ENCODE data around the gene NFIX.
A peak's percentile ranks its signal among the peaks of the same experiment; 100 is the strongest.

Gene NFIX

GRCh38 chr19:13042443-13043130 lies 47.3 kb downstream of the NFIX start:
- H3K36me3 Mint-ChIP-seq: no peaks in the 10 kb centered on the region
- H3K27me3 Mint-ChIP-seq: peaks cover 12% of the 10 kb centered on the region
- no peaks in the 10 kb centered on the region for H3K9me3 Mint-ChIP-seq
- no peak for DNase-seq
- H3K4me3 Mint-ChIP-seq: no peak overlapping the region
- CTCF ChIA-PET: interaction anchor here (0.6 to 2.3 kb wide), 4 partner anchors 9 to 51 kb away, joined by 3 to 11 read pairs (median 10); no protein-coding TSS in a partner anchor
- no peak overlapping the region for H3K27ac Mint-ChIP-seq
- no peaks in the 10 kb centered on the region for H3K4me1 Mint-ChIP-seq

DNA sequence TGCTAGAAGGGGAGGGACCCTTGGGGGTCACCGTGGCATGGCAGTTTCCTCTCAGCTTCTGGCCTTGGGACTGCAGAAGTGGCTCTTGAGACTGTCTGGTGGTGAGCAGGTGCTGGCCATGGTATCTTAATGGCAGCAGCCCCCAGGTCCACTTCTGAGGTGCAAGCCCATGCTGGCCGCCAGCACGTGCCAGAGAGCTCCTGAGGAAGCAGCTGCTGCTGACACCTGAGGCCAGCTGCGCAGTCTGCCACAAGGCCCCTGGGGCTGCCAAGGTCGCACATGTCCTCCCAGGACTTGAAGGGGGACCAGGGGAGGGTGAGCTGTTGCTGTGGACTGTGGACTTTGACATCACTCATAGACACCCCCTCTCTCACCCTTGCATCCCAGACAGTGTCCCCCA lies 48.0 kb downstream of the NFIX start:
- CTCF ChIA-PET: interaction anchor here (1.4 to 2.3 kb wide), 4 partner anchors 9 to 235 kb away, joined by 4 to 11 read pairs (median 10); no protein-coding TSS in a partner anchor
- H3K4me1 Mint-ChIP-seq: no peaks in the 10 kb centered on the region
- no peaks in the 10 kb centered on the region for H3K9me3 Mint-ChIP-seq
- H3K27ac Mint-ChIP-seq: no peak overlapping the region
- no peak overlapping the region for H3K4me3 Mint-ChIP-seq
- no peak for DNase-seq
- H3K36me3 Mint-ChIP-seq: no peaks in the 10 kb centered on the region
- peaks cover 15% of the 10 kb centered on the region for H3K27me3 Mint-ChIP-seq

GRCh38 chr19:13044231-13044836 lies 49.1 kb downstream of the NFIX start:
- Mint-ChIP-seq H3K9me3 (no peaks in the 10 kb centered on the region), H3K4me1 (no peaks in the 10 kb centered on the region), H3K4me3 (no peak overlapping the region), H3K27ac (no peak overlapping the region), H3K27me3 (peaks cover 15% of the 10 kb centered on the region), H3K36me3 (no peaks in the 10 kb centered on the region)
- DNase-seq: no peak
- CTCF ChIA-PET: interaction anchor here (0.9 to 1.7 kb wide), 7 partner anchors 10 to 234 kb away, joined by 3 to 7 read pairs (median 4); no protein-coding TSS in a partner anchor

DNA sequence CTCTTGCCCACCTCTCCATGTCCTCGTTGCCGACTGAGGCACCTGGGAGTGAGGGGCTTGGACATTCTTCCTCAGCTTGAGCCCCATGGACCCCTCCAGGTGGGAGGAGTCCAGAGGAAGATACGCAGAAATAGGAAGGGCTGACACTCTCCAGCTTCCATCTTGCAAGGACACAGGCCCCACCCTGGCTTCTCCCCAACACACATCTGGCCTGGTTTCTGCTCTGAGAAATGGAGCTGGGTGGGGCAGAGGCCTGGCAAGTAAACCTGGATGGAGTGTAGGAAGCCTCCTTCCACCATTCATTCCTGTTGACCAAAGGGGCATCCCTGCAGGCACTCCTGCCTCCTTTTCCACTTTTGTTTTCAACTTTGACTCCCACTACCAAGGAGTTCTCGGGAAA lies 50.5 kb downstream of the NFIX start:
- H3K9me3 Mint-ChIP-seq: no peaks in the 10 kb centered on the region
- no peak overlapping the region for H3K27ac Mint-ChIP-seq
- H3K4me3 Mint-ChIP-seq: no peak overlapping the region
- CTCF ChIA-PET: interaction anchor here (1.1 to 1.6 kb wide), 4 partner anchors 12 to 81 kb away, joined by 3 to 5 read pairs (median 4); no protein-coding TSS in a partner anchor
- H3K4me1 Mint-ChIP-seq: no peaks in the 10 kb centered on the region
- peaks cover 17% of the 10 kb centered on the region for H3K27me3 Mint-ChIP-seq
- DNase-seq: no peak
- H3K36me3 Mint-ChIP-seq: no peaks in the 10 kb centered on the region

- Mint-ChIP-seq H3K36me3 (no peaks in the 10 kb centered on the region), H3K4me3 (no peak overlapping the region), H3K27ac (no peak overlapping the region), H3K27me3 (peaks cover 31% of the 10 kb centered on the region), H3K9me3 (no peaks in the 10 kb centered on the region), H3K4me1 (peaks cover 7% of the 10 kb centered on the region)
- CTCF ChIA-PET: interaction anchor here (1.0 kb wide), 1 partner anchor 14 kb away, joined by 3 read pairs; no protein-coding TSS in a partner anchor
- DNase-seq: no peak
Measured at GRCh38 chr19:13047374-13047773, 52.1 kb downstream of the NFIX start.

- CTCF ChIA-PET: interaction anchor here (2.1 to 2.9 kb wide), 3 partner anchors 11 to 73 kb away, joined by 5 to 17 read pairs (median 5); no protein-coding TSS in a partner anchor
- H3K27ac Mint-ChIP-seq: no peak overlapping the region
- H3K36me3 Mint-ChIP-seq: no peaks in the 10 kb centered on the region
- H3K9me3 Mint-ChIP-seq: no peaks in the 10 kb centered on the region
- peaks cover 7% of the 10 kb centered on the region for H3K4me1 Mint-ChIP-seq
- H3K27me3 Mint-ChIP-seq: peaks cover 58% of the 10 kb centered on the region
- DNase-seq: no peak
- H3K4me3 Mint-ChIP-seq: no peak overlapping the region
Measured at GRCh38 chr19:13050274-13050673, 55.0 kb downstream of the NFIX start.

DNA sequence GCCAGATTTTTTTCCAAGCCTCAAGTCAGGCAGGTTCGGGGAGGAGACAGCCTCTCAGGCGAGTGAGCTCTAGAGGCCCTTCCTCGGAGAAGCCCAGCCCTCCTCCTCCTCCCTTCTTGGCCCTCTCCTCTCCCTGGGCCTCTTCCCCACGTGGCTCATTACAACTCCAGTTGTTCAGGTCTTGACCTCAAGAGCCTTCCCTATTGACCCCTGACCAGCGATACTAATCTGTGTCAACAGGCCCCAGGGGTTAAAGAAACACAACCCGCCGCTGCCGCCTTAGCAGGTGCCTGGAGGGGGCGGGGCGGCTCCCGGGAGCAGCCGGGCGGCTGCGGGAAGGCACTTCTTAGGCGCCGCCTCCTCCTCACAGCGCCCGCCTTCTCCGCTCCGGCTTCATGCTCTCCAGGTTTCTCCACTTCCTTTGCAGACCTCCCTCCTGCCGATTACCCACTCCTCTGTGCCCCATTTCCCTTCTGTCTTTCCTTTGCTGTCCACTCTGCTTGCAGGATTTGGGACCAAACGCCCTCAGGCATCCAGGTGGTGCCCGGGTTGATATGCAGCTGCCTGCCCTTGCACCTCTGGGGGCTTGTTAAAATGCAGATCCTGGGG lies 56.4 kb downstream of the NFIX start:
- Mint-ChIP-seq H3K9me3 (no peaks in the 10 kb centered on the region), H3K36me3 (no peaks in the 10 kb centered on the region), H3K4me1 (peaks cover 7% of the 10 kb centered on the region), H3K27ac (no peak overlapping the region), H3K4me3 (no peak overlapping the region), H3K27me3 (peaks cover 66% of the 10 kb centered on the region)
- peak; percentile 48 for DNase-seq
- CTCF ChIA-PET: interaction anchor here (2.1 to 2.9 kb wide), 3 partner anchors 9 to 74 kb away, joined by 5 to 17 read pairs (median 5); no protein-coding TSS in a partner anchor

- Mint-ChIP-seq H3K4me1 (peaks cover 7% of the 10 kb centered on the region), H3K27ac (no peak overlapping the region), H3K4me3 (no peak overlapping the region), H3K27me3 (peaks cover 69% of the 10 kb centered on the region), H3K9me3 (no peaks in the 10 kb centered on the region), H3K36me3 (no peaks in the 10 kb centered on the region)
- CTCF ChIA-PET: interaction anchor here (0.8 to 1.1 kb wide), 2 partner anchors 9 to 77 kb away, joined by 3 to 4 read pairs; no protein-coding TSS in a partner anchor
- no peak for DNase-seq
Measured at GRCh38 chr19:13052447-13053175, 57.3 kb downstream of the NFIX start.

DNA sequence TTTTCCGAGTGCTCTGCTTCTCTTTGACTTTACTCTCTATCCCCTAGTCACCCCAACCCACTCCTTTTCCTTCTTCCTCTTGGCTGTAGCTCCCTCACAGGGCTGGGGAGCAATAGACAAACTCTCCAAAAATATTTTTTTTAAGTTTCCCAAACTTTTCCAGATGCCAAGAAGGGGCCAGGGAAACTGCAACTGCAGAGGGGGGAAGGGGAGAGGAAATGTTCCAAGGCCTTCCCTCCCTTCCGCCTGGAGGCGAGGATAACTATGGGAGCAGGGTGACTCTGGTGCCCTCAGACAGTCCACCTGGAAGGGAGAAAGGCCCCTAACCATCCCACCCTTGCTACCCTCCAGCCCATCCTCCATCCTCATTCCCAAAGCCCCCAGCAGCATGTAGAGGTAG lies 58.0 kb downstream of the NFIX start:
- Mint-ChIP-seq H3K4me3 (no peak overlapping the region), H3K4me1 (peaks cover 7% of the 10 kb centered on the region), H3K27me3 (peaks cover 66% of the 10 kb centered on the region), H3K27ac (no peak overlapping the region), H3K9me3 (no peaks in the 10 kb centered on the region), H3K36me3 (no peaks in the 10 kb centered on the region)
- CTCF ChIA-PET: interaction anchor here (0.8 to 1.6 kb wide), 4 partner anchors 8 to 77 kb away, joined by 3 to 6 read pairs (median 4); no protein-coding TSS in a partner anchor
- no peak for DNase-seq

- no peaks in the 10 kb centered on the region for H3K9me3 Mint-ChIP-seq
- CTCF ChIA-PET: interaction anchor here (0.9 to 1.6 kb wide), 6 partner anchors 10 to 89 kb away, joined by 3 to 6 read pairs (median 4); no protein-coding TSS in a partner anchor
- H3K27ac Mint-ChIP-seq: no peak overlapping the region
- peaks cover 71% of the 10 kb centered on the region for H3K27me3 Mint-ChIP-seq
- no peak overlapping the region for H3K4me3 Mint-ChIP-seq
- DNase-seq: no peak
- peaks cover 7% of the 10 kb centered on the region for H3K4me1 Mint-ChIP-seq
- no peaks in the 10 kb centered on the region for H3K36me3 Mint-ChIP-seq
Measured at GRCh38 chr19:13053761-13054625, 58.7 kb downstream of the NFIX start.

GRCh38 chr19:13054626-13055212 lies 59.4 kb downstream of the NFIX start:
- Mint-ChIP-seq H3K36me3 (no peaks in the 10 kb centered on the region), H3K9me3 (no peaks in the 10 kb centered on the region), H3K27me3 (peaks cover 77% of the 10 kb centered on the region), H3K4me3 (no peak overlapping the region), H3K27ac (no peak overlapping the region), H3K4me1 (peaks cover 7% of the 10 kb centered on the region)
- DNase-seq: no peak
- CTCF ChIA-PET: interaction anchor here (0.9 to 1.6 kb wide), 4 partner anchors 9 to 89 kb away, joined by 3 to 6 read pairs (median 5); no protein-coding TSS in a partner anchor

GRCh38 chr19:13055213-13056051 lies 60.2 kb downstream of the NFIX start:
- Mint-ChIP-seq H3K4me3 (no peak overlapping the region), H3K4me1 (peaks cover 7% of the 10 kb centered on the region), H3K27ac (no peak overlapping the region), H3K36me3 (no peaks in the 10 kb centered on the region), H3K27me3 (peaks cover 78% of the 10 kb centered on the region), H3K9me3 (no peaks in the 10 kb centered on the region)
- CTCF ChIA-PET: interaction anchor here (0.9 kb wide), 1 partner anchor 21 kb away, joined by 3 read pairs; no protein-coding TSS in a partner anchor
- no peak for DNase-seq
